Bronchial epithelial cell (primary cell): Measurements from ENCODE around the gene OXER1. TPM values are rescaled to one million over a fixed set of nuclear protein-coding genes. Genes with fewer than 3 reads are reported as not detected.

ENCODE experiments used
- DNase-seq: peaks from one replicate; pipeline ENCODE4 v3.0.0-alpha.2; 2010; ENCODE audit warnings: low read depth
- FAIRE-seq: peaks from 2 replicates; lab custom pipeline; 2011; peaks lifted over from hg19 to GRCh38; lab: Jason Lieb, UNC
- H3K27me3 ChIP-seq: 2 replicates; pipeline ENCODE4 v1.5.1; 2011; ENCODE audit warnings: low read length; ENCODE audit not compliant: control insufficient read depth, insufficient read depth
- H3K36me3 ChIP-seq: 2 replicates; pipeline ENCODE4 v1.5.1; 2011; ENCODE audit warnings: low read length; ENCODE audit not compliant: control insufficient read depth, insufficient read depth
- H3K4me3 ChIP-seq: 2 replicates; pipeline ENCODE4 v1.5.1; 2011; ENCODE audit warnings: mild to moderate bottlenecking, low read depth, low read length, control low read depth
- total RNA-seq: library from RNA; depleted of rRNA; stranded (reverse); fragments of >200 nt; gene quantifications from 2 replicates; pipeline ENCODE4 v1.2.1, GENCODE V29; 2014
- TF ChIP-seq, protein P1 (sequence below): IDR thresholded peaks from 2 replicates; pipeline ENCODE4 v1.5.1; 2011; ENCODE audit warnings: mild to moderate bottlenecking, moderate library complexity, low read length, control low read depth, inconsistent platforms; ENCODE audit not compliant: insufficient read depth, severe bottlenecking

OXER1 gene
- total RNA-seq, 1 donor from 2014 or later: not detected

DNA sequence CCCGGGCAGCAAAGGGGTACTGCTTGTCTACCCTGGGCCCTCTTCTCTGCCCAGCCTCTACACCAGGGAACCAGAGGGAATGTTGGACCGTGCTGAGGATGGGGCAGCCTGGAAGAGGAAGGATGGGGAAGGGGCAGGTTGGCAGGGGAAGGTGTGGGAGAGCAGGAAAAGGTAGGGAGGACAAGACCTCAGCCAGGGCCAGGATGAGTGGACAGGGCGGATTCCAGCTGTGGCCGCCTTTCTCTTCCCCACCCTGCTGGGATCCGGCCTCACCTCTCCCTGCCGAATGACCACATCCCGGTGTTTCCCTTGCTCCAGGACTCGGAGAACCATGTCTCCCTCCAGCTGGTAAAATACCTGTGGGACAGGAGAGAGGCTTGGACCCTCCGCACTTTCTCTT is 19.6 kb upstream of the OXER1 start:
- Histone ChIP-seq H3K4me3 (no peak overlapping the region), H3K36me3 (no peaks in the 10 kb centered on the region), H3K27me3 (no peaks in the 10 kb centered on the region)
- TF ChIP-seq, protein P1, sequence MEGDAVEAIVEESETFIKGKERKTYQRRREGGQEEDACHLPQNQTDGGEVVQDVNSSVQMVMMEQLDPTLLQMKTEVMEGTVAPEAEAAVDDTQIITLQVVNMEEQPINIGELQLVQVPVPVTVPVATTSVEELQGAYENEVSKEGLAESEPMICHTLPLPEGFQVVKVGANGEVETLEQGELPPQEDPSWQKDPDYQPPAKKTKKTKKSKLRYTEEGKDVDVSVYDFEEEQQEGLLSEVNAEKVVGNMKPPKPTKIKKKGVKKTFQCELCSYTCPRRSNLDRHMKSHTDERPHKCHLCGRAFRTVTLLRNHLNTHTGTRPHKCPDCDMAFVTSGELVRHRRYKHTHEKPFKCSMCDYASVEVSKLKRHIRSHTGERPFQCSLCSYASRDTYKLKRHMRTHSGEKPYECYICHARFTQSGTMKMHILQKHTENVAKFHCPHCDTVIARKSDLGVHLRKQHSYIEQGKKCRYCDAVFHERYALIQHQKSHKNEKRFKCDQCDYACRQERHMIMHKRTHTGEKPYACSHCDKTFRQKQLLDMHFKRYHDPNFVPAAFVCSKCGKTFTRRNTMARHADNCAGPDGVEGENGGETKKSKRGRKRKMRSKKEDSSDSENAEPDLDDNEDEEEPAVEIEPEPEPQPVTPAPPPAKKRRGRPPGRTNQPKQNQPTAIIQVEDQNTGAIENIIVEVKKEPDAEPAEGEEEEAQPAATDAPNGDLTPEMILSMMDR: no peak
- FAIRE-seq (no peak), DNase-seq (no peak)

DNA sequence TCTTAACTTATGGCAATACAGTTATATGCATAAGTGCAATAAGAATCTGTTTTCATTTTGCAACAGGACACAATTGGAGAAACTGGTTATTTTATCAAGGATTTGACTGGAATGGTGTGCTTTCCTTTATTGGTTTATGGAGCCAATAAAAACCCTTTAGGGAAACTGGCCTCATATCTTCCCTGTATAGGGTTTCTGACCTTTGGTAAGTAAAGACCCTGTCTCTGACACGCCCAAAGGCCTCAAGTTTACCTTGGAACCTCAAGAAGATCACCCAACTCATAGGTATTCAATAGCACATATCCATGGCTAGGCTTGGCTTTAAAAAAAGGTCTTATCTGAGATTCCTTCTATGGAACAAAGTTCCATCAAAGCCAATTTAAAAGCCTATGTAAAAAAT is 17.2 kb upstream of the OXER1 start:
- H3K36me3 ChIP-seq: no peaks in the 10 kb centered on the region
- TF ChIP-seq, protein P1: no peak
- FAIRE-seq (no peak), DNase-seq (no peak)
- H3K4me3 ChIP-seq: no peak overlapping the region
- no peaks in the 10 kb centered on the region for H3K27me3 ChIP-seq

DNA sequence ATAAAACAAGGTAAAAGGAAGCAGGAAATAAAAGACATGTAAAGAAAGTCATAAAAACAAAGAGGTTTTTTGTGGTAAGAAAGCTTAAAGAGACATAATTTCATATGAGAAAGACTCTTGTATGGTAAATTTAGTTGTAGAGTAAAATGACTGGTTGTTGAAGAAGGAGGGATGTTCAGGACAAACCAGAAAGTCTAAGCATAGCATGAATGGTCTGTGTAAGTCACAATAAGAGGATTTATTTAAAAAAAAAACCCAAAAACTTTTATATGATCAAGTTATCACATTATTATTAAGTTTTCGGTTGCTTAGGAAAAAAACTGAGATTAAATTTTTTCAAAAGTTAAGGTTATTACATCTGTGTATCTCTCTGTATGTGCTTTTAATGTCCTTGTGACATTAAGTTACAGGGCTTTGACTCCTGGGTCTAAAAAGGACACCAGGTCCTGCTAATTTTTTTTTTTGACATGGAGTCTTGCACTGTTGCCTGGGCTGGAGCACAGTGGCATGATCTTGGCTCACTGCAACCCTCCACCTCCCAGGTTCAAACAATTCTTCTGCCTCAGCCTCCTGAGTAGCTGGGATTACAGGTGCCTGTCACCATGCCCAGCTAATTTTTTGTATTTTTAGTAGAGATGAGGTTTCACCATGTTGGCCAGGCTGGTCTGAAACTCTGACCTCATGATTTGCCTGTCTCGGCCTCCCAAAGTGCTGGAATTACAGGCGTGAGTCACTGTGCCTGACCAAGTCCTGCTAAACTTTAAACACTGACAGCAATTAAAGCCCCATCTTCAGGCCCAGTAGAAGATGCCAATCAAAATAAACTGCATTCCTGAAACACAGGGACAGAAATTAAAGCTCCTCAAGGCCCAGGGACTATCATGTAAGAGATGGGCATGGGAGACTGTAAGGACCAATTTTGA is 14.2 kb upstream of the OXER1 start:
- Histone ChIP-seq H3K4me3 (no peak overlapping the region), H3K27me3 (no peaks in the 10 kb centered on the region), H3K36me3 (no peaks in the 10 kb centered on the region)
- DNase-seq (no peak), FAIRE-seq (no peak)
- TF ChIP-seq, protein P1: no peak

DNA sequence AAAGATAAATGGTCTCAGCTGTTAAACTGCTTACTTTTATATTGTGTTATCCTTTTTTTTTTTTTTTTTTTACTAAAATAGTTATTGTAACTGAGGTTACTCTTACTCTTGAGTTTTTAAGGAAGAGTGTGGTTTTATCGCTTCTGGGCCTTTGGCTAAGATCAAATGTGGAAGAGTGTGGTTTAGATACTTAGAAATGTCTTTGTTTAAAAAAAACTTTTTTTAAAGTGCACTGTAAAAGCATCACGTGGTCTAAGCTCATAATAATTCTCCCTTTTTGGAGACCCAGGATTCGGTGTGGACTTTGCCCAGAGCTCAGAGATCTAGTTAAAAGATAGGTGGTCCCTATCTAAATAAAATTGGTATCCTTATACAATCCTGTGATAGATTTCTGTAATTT is 11.9 kb upstream of the OXER1 start:
- no peaks in the 10 kb centered on the region for H3K27me3 ChIP-seq
- no peak for DNase-seq
- no peaks in the 10 kb centered on the region for H3K36me3 ChIP-seq
- TF ChIP-seq, protein P1: no peak
- no peak overlapping the region for H3K4me3 ChIP-seq
- FAIRE-seq: no peak

DNA sequence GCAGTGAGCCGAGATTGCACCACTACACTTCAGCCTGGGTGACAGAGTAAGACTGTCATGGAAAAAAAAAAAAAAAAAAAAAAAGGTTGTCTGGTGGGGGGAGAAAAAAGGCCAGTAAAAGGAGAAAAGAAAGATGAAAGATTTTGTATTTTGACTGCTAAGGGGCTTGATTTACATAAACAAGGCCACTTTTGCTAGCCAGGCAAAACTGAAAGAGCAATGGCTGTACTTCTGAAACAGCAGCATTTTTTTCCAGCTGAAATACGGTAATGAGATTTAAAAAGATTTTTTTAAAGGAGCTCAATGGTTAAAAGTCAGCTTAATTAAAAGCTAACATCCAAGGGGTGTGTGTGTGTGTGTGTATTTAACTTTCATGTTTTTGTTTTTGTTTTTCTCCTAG is 11.3 kb upstream of the OXER1 start:
- TF ChIP-seq, protein P1: no peak
- Histone ChIP-seq H3K27me3 (no peaks in the 10 kb centered on the region), H3K36me3 (no peaks in the 10 kb centered on the region), H3K4me3 (no peak overlapping the region)
- DNase-seq (no peak), FAIRE-seq (no peak)
